Measurements from ENCODE around the gene CBFA2T3.
"Not testable (repeated sequence)": the region's sequence is repeated elsewhere in the genome, so short reads cannot be mapped to it uniquely, and the experiment has no call there.

CBFA2T3 gene

DNA sequence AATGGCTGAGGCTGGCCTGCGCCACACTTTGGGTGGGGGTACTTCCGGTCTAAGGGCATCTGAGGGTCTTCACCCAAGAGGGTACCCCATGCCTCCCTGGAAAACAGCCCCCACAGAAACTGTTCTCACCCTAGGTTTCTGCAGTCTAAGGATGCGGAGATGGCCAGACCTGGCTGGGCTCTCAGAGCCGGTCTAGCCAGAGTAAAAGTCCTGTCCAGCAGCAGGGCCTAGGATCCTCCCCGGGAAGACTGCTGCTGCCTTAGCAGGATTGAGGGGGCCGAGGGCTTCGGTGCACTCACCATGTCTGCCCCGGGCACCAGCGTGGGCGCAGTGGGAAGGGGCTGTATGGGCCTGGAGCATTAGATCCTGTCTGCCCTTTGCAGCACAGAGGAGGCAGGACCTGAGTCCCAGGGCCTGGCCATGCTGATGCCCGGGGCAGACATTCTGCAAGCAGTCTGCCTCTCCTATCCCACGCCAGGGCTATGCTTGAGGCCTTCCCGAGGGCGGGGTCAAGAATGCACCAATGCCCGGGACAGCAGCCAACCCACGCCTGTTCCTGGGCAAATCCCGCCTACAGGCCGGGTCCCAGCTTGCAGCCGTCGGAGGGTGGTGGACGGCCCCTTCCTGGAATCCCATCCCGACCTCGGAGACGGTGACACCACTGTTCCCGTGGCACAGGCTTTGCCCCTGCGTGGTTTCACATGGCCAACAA lies 54.7 kb downstream of the CBFA2T3 start:
- DNase-seq (ENCODE audit: low spot score), result peak; percentile 55

DNA sequence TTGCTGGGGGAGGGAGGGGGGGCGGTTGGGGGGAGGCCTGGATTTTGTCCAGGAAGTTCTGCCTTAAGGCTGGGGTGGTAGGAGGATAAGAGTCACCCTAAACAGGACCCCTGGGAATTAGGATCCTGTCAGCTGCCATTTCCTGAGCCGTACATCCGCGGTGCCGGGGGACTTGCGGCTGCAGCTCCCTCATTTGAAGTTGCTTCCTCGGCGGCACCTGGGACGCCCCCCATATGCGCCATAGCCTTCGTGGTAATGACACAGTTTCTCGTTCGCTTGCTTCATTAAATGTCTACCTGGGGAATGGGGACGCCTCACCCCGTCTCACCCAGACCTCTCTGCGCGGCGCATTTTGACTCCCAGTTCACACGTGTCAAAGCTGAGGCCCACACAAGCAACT lies 55.4 kb downstream of the CBFA2T3 start:
- DNase-seq (ENCODE audit: low spot score), result peak; percentile 57

DNA sequence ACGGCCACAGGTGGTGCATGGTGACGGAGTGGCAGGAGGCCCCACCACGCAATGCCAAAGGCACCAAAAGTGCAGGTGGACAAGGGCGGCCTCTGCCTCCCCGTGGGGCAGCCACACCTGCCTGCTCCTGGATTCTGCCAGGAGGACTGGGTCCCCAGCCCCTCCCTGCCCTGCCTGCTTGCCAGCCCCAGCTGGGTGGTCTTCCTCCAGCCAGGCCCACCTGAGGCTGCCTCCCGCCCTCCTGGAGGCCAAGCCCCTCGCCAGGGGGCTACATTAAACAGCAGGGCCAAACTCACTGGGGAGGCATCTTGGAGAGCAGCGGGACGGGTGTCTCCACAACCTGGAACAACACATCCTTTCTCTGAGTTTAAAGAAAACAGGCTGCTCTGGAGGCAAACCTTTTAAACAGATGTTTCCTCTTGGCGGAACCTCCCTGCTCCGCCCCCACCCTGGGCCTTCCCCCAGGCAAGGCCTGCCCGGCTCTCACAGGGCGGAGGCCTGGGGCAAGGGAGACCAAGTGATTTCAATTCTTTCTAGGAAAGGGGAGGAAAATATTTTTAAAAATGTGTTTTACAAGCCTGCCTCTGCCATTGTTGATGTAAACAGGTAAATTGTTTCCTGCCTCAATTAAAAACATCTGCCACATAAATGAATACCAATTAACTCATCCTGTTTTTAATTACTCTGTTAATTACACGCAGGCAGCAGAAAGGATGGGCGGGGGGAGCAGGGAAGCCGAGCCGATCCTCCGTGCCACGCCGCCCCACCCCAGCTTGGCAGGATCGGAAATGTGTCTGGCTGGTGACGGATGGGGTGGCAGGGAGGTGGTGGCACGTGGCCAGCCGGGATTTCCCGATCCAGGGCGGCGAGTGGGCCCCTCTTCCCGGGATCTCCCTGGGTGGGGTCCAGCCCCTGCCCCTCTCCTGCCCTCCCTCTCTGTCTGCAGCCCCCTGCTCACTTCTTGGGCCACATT lies 56.1 kb downstream of the CBFA2T3 start:
- peak; percentile 91 for DNase-seq (ENCODE audit: low spot score)

DNA sequence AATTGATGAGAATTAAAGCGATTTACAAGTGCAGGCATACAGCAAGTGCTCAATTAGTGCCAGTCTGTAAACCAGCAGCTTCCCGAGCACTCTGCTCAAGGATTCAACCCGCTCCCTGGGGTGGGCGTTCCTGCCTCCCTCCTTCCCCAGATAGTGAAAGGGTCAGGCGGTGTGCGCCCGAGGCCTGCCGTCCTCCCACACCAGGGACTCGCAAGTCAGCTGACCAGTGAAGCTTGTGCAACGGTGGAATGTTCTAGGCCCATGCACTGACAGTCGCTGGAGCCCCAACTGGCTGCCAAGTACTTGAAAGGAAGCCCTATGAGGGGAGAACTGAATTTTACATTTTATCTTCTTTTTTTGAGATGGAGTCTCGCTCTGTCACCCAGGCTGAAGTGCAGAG lies 57.1 kb downstream of the CBFA2T3 start:
- no peak for DNase-seq (ENCODE audit: low spot score)

DNA sequence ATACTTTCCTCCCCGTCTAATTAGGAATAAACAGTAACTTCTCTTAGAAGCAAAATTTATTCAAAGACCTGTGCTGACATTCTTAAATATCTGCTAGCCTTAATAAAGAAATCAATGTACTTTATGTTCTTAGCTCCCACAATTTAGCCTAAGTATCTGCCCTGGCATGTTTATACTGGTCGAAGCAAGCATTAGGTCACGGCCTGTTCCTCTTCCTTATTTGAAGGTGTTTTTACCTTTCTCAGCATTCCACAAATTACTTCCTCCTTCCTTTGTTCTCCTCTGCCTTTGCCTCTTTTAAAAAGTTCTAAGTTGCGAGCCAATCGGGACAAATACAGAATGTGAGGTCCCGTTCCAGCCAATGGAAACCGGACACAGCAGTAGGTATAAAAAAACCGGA lies 58.1 kb downstream of the CBFA2T3 start:
- DNase-seq (ENCODE audit: low spot score), result not testable (repeated sequence)

DNA sequence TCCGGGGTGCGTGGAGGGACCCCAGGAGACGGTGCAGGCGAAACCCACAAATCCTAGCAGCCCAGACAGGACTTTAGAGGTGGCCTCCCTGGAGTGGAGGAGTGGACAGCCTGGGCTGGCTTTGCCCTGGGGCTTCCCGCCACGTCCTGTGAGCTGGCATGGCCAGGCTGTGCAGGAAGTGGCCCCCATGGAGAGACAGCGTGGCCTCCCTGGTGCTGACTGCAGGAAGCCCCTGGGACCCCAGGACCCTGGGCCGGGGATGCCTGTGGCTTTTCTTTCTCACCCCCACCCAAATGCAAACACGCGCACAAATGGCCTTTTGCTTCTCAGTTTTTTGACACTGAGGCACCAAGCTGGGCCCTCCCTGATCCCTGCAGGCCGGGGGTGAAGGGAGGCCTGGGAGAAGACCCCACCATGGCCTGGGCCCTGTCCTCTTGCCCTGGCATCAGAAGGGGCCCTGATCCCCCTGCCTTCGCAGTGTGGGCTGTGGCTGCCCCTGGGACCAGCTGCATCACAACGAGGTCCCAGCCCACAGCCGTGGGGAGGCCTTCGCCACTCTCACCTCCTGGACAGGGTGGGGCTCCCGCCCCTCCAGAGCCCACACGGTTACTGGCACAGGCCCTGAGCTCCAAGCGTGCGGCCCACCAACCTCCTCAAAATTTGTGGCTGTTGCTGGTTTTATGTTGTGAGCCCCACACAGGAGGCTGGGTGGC lies 58.9 kb downstream of the CBFA2T3 start:
- no peak for DNase-seq (ENCODE audit: low spot score)

DNA sequence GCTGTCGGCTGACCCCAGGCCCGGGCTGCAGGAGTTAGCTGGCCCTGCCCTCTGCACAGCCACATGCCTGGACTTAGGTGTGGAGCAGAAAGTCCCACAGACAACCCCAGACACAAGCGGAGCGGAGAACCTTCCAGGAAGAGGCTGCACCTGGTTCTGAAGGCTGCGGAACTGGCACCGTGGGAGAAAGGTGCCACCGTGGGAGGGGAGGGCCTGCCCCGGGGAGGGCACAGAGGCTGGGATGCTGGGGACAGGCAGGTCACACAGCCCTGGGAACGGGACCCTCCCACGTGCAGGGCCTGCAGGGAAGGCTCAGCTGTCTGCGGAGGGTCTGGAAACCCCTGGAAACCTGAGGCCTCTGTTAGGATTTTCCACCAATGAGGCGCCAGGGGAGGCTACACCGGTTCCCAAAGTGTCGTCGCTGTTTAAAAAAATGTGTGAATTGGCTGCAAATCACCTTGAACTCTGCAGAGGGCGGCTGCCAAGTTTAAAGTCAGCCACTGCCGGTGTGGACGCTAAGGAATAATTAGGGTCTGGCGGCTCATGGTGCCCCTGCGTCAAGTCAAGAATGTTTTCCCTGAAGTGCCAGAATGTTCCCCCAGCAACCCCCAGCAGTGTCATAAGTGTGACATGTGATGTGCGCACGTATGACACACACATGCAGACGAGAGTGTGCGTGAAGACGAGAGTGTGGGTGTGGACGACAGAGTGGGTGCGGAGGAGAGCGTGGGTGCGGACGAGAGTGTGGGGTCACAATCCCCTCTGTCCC lies 59.7 kb downstream of the CBFA2T3 start:
- no peak for DNase-seq (ENCODE audit: low spot score)

DNA sequence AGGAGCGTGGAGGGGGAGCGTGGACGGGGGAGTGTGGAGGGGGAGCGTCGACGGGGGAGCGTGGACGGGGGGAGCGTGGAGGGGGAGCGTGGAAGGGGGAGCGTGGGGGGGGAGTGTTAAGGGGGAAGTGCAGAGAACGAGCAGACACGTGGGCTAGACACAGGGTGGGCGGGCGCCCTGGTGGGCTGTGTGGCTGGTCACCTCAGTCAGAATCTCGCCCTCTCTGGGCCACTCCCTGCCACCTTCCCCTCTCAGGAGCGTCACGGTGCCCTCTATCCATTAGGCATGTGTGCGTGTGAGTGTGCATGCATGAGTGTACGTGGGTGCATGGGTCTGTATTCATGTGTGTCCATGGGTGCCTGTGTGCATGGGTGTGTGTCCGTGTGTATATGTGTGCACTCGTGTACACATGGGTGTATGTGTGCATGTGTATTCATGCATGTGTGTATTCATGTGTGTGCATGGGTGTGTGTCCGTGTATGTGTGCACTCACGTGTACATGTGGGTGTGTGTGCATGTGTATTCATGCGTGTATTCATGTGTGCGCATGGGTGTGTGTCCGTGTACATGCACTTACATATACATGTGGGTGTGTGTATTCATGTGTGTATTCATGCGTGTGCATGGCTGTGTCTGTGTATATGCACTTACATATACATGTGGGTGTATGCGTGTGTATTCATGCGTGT lies 61.2 kb downstream of the CBFA2T3 start:
- no peak for DNase-seq (ENCODE audit: low spot score)

DNA sequence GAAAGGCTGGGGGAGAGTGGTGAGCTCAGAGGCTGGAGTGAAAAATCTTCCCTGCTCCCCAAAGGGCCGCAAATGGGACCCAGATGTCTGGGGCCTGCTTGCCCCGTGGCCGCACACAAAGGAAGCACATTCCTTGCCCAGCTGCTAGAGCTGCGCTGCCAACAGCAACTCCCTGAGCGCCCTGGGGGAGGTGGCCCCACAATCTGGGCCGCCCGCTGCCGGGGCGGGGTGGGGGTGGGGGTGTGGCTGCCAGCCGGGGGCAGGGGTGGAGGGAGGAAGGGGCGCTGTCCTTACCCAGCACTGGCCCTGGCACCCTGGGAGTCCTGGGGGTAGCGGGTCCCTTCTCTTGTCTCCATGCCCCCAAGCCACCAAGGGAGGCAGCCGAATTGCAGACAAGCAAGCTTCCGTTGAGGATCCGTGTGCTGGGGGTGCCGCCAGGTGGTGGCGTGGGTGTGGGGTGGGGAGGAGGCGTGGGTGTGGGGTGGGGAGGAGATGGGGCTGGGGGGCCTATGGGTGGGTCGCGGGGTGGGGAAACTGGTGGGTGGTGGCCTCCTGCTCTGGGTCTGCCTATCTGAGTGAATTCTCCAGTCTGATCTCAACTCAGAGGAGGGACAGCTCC lies 62.1 kb downstream of the CBFA2T3 start:
- DNase-seq (ENCODE audit: low spot score), result no peak

DNA sequence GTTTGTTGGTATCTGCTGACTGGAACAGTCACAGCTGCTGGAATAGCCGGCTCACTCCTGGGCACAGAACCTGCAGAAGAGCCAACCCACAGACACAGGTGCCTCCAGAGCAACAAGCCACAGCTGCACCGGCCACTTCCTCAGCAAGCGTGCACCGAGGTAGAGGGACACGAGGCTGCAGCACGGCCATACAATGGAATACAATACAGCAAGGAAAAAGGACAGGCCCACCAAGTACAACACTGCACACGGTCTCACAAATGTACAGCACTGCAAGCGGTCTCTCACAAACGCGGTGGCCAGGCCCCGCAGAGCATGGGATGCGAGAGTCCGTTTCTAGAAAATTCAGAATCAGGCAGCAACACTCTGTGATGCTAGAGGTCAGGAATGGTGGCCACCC lies 63.1 kb downstream of the CBFA2T3 start:
- no peak for DNase-seq (ENCODE audit: low spot score)

DNA sequence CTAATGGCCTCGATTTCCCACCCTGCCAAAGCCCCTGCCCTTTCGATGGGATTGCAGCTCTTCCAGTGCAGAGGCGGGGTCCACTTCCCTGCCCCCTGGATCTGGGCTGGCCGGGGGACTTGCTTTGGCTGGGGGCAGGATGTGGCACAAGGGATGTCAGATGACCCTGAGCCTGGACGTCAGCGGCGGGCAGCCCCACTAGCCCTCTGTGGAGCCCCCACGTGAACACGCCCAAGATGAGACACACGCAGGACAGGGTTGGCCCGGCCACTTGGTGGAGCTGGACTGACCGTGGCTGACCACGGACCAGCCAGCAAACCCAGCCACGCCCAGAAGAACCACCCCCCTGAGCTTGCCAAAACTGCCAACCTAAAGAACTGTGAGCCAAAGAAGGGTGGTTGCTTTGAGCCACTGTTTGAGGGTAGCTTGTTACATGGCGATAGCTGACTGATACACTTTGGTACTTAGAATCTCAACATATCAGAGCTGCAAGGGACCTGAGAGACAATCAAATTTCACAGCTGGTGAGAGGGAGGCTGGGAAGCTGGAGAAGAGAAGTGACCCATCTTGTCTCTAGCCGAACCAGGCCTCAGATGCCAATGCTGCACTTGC lies 63.9 kb downstream of the CBFA2T3 start:
- no peak for DNase-seq (ENCODE audit: low spot score)

DNA sequence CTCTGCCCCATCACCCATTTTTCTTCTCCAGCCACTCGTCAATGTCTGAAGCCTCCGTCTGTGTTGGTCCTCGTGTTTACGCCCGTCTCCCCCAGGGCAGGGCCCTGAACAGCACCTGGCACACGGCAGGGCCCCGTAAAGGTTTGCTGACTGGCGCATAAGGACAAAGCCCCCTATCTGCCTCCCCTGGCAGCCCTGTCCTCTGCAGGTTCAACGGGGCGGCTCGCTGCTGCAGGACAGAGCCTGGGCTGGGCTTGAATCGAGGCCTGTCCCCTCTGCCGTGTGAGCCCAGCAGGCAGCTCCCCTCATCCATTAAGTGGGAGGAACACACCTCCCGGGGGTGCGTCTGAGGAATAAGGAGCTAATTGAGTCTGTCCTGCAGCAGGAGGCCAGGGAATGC lies 64.5 kb downstream of the CBFA2T3 start:
- DNase-seq (ENCODE audit: low spot score), result no peak

DNA sequence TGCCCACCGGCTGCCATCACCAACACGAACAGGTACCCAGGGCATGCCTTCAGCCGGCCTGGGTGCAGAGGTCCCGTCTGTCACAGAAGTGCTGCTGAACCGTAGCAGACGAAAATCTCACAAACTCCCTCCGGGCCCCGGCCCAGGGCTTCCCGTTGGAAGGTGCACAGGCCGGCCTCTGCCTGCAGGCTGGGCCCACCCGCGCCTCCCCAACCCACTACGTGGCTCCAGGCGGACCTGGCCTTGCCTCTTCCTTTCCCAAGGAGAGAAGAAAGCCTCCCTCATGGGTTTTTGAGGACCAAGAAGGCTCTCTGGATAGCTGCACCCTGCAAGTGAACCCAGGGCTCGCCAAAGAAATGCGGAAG lies 65.1 kb downstream of the CBFA2T3 start:
- no peak for DNase-seq (ENCODE audit: low spot score)

DNA sequence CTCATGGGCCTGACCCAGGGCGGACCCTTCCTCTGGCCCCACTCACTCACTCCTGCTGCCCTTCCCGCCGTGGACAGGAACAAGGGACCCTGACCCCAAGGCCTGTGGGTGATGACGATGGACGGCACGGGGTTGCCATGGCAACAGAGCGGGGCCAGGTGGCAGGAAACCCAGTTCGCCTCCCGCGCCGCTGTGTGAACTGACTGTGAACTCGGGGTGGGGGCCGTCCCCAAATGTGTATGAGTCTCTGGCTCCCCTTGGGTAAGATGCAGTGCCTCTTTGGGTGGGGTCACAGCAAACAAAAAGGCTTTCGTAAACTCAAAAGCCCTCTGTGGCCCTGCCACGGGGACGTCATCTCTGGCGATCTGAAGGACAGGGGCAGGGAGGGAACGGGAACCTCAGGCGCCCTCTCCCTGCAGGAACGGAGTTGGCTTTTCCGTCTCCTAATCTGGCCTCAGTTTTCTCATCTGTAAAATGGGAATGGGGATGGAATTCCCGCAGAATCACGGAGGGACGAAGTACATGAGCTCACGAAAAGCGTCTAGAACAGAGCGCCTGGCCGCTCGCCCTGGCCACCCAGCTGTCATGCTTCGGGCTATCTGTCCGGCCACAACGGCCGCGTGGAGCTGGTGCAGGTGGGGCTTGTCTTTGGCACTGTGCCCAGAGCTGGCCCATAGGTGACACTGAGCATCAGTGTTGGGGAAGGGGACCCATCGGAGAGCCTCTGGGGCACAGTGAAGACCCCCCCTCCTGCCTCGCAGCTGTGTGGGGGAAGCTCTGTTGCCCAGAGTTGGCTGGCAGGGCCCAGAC lies 65.7 kb downstream of the CBFA2T3 start:
- DNase-seq (ENCODE audit: low spot score), result no peak

DNA sequence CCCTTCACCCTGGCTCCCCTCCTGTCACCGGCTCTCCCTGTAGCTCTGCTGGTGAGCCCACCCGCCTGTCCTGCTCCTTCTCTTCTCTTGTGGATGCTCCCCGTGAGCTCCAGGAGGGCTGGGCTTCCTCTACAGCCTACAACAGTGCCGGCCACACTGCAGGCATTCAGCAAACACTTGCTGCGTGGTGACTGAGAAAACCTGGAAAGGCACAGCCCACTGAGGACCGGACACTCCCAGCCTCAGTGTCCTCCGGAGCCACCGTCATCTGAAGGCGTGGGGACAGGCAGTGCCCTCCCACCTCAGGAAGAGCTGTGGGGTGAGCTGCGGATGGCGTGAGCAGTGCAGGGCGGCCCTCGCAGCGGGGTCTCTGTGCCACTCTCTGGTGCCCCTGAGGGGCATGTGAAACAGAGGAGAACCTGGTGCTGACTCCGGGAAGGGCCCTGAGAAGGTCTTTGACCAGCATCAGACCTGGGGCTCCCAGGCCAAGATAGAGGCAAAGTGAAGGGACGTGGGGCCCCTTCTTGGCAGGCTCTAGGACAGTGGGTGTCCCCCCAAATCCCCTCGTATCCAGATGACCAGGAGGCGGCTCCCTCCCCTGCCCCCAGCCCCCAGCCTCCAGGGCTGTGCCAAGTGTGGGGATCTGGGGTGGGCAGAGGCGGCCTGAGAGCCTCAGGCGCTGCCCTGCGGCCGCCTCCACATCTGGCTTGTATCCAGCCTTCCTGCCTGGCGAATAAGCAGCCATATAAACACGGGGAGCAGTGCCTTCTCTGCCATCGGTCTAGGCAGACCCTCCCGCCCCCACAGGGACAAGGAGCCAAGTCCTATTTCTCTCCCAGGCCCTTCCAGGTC lies 66.5 kb downstream of the CBFA2T3 start:
- no peak for DNase-seq (ENCODE audit: low spot score)

DNA sequence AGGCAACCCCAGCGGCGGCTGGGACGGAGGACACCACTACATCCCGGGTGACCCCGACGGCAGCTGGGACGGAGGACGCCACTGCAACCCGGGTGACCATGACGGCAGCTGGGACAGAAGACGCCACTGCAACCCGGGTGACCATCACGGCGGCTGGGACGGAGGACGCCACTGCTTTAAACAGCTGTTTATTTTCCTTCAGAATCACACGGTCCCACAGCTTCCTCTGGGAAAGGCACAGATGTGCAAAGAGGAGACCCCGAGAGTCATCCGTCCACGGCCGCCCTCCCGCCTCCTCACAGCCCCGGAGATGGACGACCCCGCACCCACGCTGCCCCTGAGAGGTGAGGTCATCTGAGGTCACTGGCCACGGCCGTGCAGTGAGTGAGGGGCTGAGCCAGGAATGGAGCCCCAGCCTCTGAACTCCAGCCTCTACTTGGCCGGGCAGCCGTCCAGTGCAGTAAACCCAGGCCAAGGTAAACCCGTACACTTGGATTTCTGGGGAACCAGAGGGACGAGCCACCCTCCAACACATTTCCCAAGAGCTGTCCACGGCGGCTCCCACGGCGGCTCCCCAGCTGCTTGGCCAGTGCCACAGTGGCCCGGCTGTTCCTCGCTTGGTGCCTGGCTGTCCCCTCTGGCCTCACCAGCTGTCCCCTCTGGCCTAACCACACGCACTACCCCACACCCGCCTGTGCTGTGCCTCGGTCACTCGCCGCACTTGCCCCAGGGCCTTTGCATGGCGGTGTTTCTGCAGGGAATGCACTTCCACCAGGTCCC lies 67.4 kb downstream of the CBFA2T3 start:
- DNase-seq (ENCODE audit: low spot score), result no peak

DNA sequence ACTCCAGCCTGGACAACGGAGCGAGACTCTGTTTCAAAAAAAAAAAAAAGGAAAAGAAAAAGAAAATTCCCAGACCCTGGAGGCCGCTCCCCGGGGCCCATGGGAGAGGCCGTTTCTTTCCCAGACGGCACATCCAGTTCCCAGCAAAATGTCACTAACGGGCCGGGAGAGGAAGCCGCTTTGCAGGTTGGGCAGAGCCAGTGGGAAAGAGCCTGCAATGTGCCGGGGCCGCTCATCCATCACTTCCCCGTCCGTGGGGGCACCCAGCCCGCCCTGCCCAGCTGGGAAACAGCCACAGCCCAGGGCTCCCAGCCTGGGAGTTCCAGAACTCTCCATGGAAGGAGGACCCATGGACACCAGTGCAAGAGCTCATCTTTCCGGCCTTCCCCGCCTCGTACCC lies 68.7 kb downstream of the CBFA2T3 start:
- DNase-seq (ENCODE audit: low spot score), result no peak

DNA sequence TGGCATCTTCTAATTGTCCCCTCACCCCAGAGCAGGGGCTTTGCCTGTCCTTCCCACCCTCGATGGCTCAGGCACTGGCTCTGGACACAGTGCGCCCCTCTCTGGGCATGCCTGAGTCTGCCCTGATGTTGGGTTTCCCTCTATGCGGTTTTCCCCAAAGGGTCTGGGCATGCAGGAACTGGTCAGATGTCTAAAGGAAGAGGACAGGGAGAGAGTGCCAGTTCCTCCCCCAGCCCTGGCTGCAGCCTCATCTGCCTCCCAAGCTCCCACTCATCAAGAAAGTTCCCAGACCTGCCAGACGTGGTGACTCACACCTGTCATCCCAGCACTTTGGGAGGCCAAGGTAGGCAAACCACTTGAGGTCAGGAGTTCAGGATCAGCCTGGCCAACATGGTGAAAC lies 69.2 kb downstream of the CBFA2T3 start:
- no peak for DNase-seq (ENCODE audit: low spot score)

Measured in kidney capillary endothelial cell (primary cell).